Fibroblast of lung (primary cell): Measurements from ENCODE around the gene PCDHAC2. TPM values are rescaled to one million over a fixed set of nuclear protein-coding genes. Genes with fewer than 3 reads are reported as not detected.

Experiments used
- DNase-seq, 2 donors: peaks; one replicate each; pipeline versions ENCODE4 v3.0.0 to v3.0.0-alpha.2; 2010; ENCODE audit warnings: low read depth in 2 of 2
- H2AFZ ChIP-seq: 2 replicates; pipeline ENCODE4 v1.5.1; 2012; ENCODE audit warnings: low read length, control low read depth, inconsistent platforms
- H3K27ac ChIP-seq: 2 replicates; pipeline ENCODE4 v1.5.1; 2011; ENCODE audit warnings: low read length, control low read depth; ENCODE audit not compliant: insufficient read depth
- H3K27me3 ChIP-seq: 2 replicates; pipeline ENCODE4 v1.5.1; 2011; ENCODE audit warnings: mild to moderate bottlenecking, low read length; ENCODE audit not compliant: control insufficient read depth, insufficient read depth
- H3K36me3 ChIP-seq: 2 replicates; pipeline ENCODE4 v1.5.1; 2011; ENCODE audit warnings: low read length; ENCODE audit not compliant: control insufficient read depth, insufficient read depth
- H3K4me1 ChIP-seq: 2 replicates; pipeline ENCODE4 v1.5.1; 2011; ENCODE audit warnings: low read length; ENCODE audit not compliant: control insufficient read depth, insufficient read depth; ENCODE audit errors: extremely low read depth
- H3K4me2 ChIP-seq: 2 replicates; pipeline ENCODE4 v1.5.1; 2011; ENCODE audit warnings: low read length, control low read depth; ENCODE audit not compliant: insufficient read depth; ENCODE audit errors: extremely low read depth
- H3K4me3 ChIP-seq, 4 experiments: fragments of 200-600 bp in 1 of 4; sonication (generic) in 1 of 4; replicated peaks in 1 of 4; 2 replicates each; pipeline ENCODE4 v1.5.1; 2011 to 2016; ENCODE audit warnings: low read length in 4 of 4, low read depth in 3 of 4, mild to moderate bottlenecking in 3 of 4, control low read depth in 2 of 4, inconsistent platforms in 1 of 4, mixed read lengths in 1 of 4; ENCODE audit not compliant: insufficient read depth in 1 of 4; ENCODE audit errors: control extremely low read depth in 1 of 4
- H3K79me2 ChIP-seq: 2 replicates; pipeline ENCODE4 v1.5.1; 2012; ENCODE audit warnings: mild to moderate bottlenecking, low read length, inconsistent platforms; ENCODE audit not compliant: control insufficient read depth, insufficient read depth
- H3K9ac ChIP-seq: 2 replicates; pipeline ENCODE4 v1.5.1; 2011; ENCODE audit warnings: mild to moderate bottlenecking, low read length, control low read depth; ENCODE audit not compliant: insufficient read depth
- H3K9me3 ChIP-seq: 2 replicates; pipeline ENCODE4 v1.5.1; 2012; ENCODE audit warnings: low read depth, low read length; ENCODE audit not compliant: control insufficient read depth, insufficient read depth
- H4K20me1 ChIP-seq: 2 replicates; pipeline ENCODE4 v1.5.1; 2011; ENCODE audit warnings: low read length; ENCODE audit not compliant: control insufficient read depth, insufficient read depth; ENCODE audit errors: extremely low read depth
- EZH2 ChIP-seq: IDR thresholded peaks from 2 replicates; pipeline ENCODE4 v1.5.1; 2012; ENCODE audit warnings: low read length, control low read depth, mild to moderate bottlenecking; ENCODE audit errors: missing control alignments
- polyA plus RNA-seq, 2 donors: library from polyadenylated mRNA; depleted of rRNA in 1 of 2; stranded (reverse) in 1 of 2; unstranded in 1 of 2; fragments of >200 nt; gene quantifications; 2 replicates each; pipeline ENCODE4 v1.2.1, GENCODE V29; 2011 to 2012; ENCODE audit warnings: missing spikeins in 1 of 2
- total RNA-seq: library from RNA; depleted of rRNA; stranded (reverse); fragments of >200 nt; gene quantifications from 2 replicates; pipeline ENCODE4 v1.2.1, GENCODE V29; 2014
- TF ChIP-seq, protein P1 (sequence below), 2 donors: IDR thresholded peaks in 1 of 2; conservative IDR thresholded peaks in 1 of 2; 1 replicate in 1 of 2; 2 replicates in 1 of 2; pipeline ENCODE4 v1.5.1; 2011 to 2012; ENCODE audit warnings: low read length in 2 of 2, control low read depth in 1 of 2, inconsistent platforms in 1 of 2, low read depth in 1 of 2, mild to moderate bottlenecking in 1 of 2

Gene PCDHAC2
- total and polyA plus RNA-seq, 2 donors (not counting 1 experiment from before 2014, with no cell fraction given), result 0.48 to 1.7 TPM

DNA sequence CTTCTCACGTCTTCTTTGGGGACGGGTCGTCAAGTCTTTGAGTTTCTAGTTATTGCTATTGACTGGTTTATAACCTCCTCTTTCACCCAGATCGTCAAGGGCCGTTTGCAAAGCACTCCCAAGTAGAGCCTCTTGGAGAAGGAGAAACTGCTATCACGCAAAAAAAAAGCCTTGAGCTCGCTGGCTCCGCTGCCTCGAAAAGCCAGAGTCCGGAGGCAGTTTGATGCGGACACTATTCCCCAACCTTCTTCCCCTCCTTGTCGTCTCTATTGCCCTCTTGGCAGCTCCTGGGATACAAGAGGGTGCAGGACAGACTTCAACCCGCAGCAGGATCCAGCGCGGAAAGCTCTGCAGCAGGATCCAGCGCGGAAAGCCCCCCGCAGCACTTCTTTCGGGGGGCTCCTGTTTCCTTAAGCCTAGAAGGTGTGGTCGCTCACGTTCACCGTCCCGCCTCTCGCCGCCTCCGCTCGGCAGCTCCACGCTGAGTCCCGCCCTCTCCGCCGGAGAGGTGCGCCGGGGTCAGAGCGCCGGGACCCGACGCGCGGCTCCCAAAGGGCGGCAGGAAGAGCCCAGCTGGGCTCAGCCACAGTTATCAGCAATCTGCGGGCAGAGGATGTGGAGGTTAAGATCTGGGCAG lies 40.4 kb upstream of the PCDHAC2 start, which contains the start of gene PCDHAC1:
TSS of gene PCDHAC1 (plus strand) at position 494 of the 637 bp plus-strand sequence. CDS start 594 bp downstream, outside the sequence.
- Histone ChIP-seq H3K4me2 (peak within 1 kb of the TSS; percentile 71), H3K27ac (no peak within 1 kb of the TSS), H3K9me3 (no peaks in the 10 kb centered on the region), H3K9ac (no peak within 1 kb of the TSS), H3K79me2 (no peaks in the 10 kb centered on the region), H4K20me1 (no peaks in the 10 kb centered on the region), H2AFZ (peak within 1 kb of the TSS; percentile 71), H3K36me3 (no peaks in the 10 kb centered on the region), H3K27me3 (peaks cover 6% of the 10 kb centered on the region), H3K4me1 (no peaks in the 10 kb centered on the region), H3K4me3 (peak within 1 kb of the TSS; percentile 18 to 41 (median 31))
- TF ChIP-seq, protein P1, sequence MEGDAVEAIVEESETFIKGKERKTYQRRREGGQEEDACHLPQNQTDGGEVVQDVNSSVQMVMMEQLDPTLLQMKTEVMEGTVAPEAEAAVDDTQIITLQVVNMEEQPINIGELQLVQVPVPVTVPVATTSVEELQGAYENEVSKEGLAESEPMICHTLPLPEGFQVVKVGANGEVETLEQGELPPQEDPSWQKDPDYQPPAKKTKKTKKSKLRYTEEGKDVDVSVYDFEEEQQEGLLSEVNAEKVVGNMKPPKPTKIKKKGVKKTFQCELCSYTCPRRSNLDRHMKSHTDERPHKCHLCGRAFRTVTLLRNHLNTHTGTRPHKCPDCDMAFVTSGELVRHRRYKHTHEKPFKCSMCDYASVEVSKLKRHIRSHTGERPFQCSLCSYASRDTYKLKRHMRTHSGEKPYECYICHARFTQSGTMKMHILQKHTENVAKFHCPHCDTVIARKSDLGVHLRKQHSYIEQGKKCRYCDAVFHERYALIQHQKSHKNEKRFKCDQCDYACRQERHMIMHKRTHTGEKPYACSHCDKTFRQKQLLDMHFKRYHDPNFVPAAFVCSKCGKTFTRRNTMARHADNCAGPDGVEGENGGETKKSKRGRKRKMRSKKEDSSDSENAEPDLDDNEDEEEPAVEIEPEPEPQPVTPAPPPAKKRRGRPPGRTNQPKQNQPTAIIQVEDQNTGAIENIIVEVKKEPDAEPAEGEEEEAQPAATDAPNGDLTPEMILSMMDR (conservative IDR thresholded peaks at IDR 0.05 in 1 of 2, IDR thresholded peaks at IDR 0.05 in 1 of 2; ENCODE audit: low read depth in 1 of 2, low read length in 2 of 2), result no peak
- no peak for TF ChIP-seq EZH2
- no peak for DNase-seq

DNA sequence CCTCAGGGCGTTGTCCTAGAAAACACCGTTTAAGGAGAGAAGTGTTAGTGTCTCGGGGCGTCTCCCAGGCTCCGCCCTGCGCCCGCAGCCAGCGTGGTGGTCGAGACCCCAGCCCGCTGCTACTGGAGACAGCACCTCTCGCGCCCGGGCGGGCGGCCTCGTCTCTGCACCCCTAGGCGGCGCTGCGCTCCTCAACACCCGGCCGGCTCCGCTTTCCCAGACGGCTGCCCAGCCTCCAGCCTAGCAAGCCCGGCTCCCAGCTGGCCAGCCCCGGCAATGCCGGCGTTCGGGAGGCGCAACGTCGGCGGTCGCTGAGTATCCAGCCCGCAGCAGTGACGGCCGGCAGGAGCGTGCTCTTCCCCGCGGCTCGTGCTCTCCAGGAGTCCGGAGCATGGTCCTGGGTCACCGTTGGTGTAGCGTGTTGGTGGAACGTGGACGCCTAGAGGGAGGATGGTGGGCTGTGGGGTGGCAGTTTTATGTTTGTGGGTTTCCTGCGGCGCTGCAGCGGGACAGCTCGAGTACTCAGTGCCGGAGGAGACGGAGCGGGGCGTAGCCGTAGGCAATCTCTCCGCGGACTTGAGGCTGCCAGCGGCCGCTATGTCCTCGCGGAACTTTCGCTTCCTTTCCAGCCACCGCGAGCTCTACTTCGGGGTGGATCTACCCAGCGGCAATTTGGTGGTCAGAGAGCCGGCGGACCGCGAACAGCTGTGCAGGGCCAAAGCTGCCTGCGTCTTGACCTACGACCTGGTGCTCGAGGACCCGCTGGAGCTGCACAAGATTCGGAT lies 39.6 kb upstream of the PCDHAC2 start:
- peak; percentile 27 to 30 for DNase-seq
- no peak overlapping the region for H3K9ac ChIP-seq

DNA sequence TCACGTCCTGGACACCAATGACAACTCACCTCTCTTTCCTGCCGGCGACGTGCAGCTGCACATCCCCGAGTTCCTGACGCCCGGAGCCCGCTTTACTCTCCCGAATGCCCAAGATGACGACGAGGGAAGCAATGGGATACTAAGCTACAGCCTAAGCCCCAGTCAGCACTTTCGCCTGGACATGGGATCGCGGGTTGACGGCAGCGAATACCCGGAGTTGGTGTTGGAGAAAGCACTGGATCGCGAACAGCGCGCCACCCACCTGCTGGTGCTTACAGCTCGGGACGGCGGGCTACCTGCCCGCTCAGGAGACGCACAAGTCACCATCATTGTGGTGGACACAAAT lies 39.1 kb upstream of the PCDHAC2 start:
- H3K4me1 ChIP-seq, result no peaks in the 10 kb centered on the region
- H3K9ac ChIP-seq, result no peak overlapping the region
- H4K20me1 ChIP-seq, result no peaks in the 10 kb centered on the region
- peak overlapping the region; percentile 71 for H3K4me2 ChIP-seq
- H3K36me3 ChIP-seq, result no peaks in the 10 kb centered on the region
- peak overlapping the region in 3 of 4 experiments; percentile 27 to 41 (median 35) for H3K4me3 ChIP-seq
- no peak overlapping the region for H3K27ac ChIP-seq
- peaks cover 6% of the 10 kb centered on the region for H3K27me3 ChIP-seq
- H3K79me2 ChIP-seq, result no peaks in the 10 kb centered on the region
- DNase-seq, result no peak
- peak overlapping the region; percentile 71 for H2AFZ ChIP-seq
- H3K9me3 ChIP-seq, result no peaks in the 10 kb centered on the region
- TF ChIP-seq, protein P1 (conservative IDR thresholded peaks at IDR 0.05 in 1 of 2, IDR thresholded peaks at IDR 0.05 in 1 of 2; ENCODE audit: low read depth in 1 of 2, low read length in 2 of 2), result no peak
- no peak for TF ChIP-seq EZH2

More for the DNA sequence above, 39.6 kb upstream of the PCDHAC2 start:
- H2AFZ ChIP-seq, result peak overlapping the region; percentile 71
- H3K4me3 ChIP-seq, result peak overlapping the region; percentile 18 to 41 (median 31)
- peaks cover 6% of the 10 kb centered on the region for H3K27me3 ChIP-seq
- H3K9me3 ChIP-seq, result no peaks in the 10 kb centered on the region
- no peaks in the 10 kb centered on the region for H3K4me1 ChIP-seq
- TF ChIP-seq EZH2, result no peak
- TF ChIP-seq, protein P1 (conservative IDR thresholded peaks at IDR 0.05 in 1 of 2, IDR thresholded peaks at IDR 0.05 in 1 of 2; ENCODE audit: low read depth in 1 of 2, low read length in 2 of 2), result peak; percentile 27 to 44
- H3K36me3 ChIP-seq, result no peaks in the 10 kb centered on the region
- no peak overlapping the region for H3K27ac ChIP-seq
- H4K20me1 ChIP-seq, result no peaks in the 10 kb centered on the region
- H3K79me2 ChIP-seq, result no peaks in the 10 kb centered on the region
- H3K4me2 ChIP-seq, result peak overlapping the region; percentile 71
